Right atrium auricular region (tissue), 2 donors: Measurements from ENCODE around the gene FUT7. TPM values are rescaled to one million over a fixed set of nuclear protein-coding genes. Genes with fewer than 3 reads are reported as not detected.
"Not testable (repeated sequence)": the region's sequence is repeated elsewhere in the genome, so short reads cannot be mapped to it uniquely, and the experiment has no call there.

Experiments
- DNase-seq: peaks from one replicate; pipeline ENCODE4 v3.0.0-alpha.2; 2019; ENCODE audit warnings: low spot score
- H3K27ac ChIP-seq, 2 donors: fragments of 200-600 bp; sonication (generic); 1 replicate in 1 of 2; 2 replicates in 1 of 2; pipeline ENCODE4 v1.5.1; 2016 to 2019
- H3K27me3 ChIP-seq, 2 donors: fragments of 200-600 bp; sonication (generic); one replicate each; pipeline versions ENCODE4 v1.5.1 to v1.6.0; 2017 to 2019
- H3K36me3 ChIP-seq: fragments of 200-600 bp; sonication (generic); one replicate; pipeline ENCODE4 v1.5.1; 2016
- H3K4me1 ChIP-seq, 2 donors: fragments of 200-600 bp; sonication (generic); one replicate each; pipeline versions ENCODE4 v1.5.1 to v1.6.0; 2017 to 2019
- H3K4me3 ChIP-seq, 2 donors: fragments of 200-600 bp; sonication (generic); 1 replicate in 1 of 2; 2 replicates in 1 of 2; pipeline ENCODE4 v1.5.1; 2017 to 2019; ENCODE audit warnings: mild to moderate bottlenecking in 1 of 2, moderate library complexity in 1 of 2
- H3K9me3 ChIP-seq, 2 donors: fragments of 200-600 bp; sonication (generic); one replicate each; pipeline ENCODE4 v1.5.1; 2019
- total RNA-seq, 2 donors: library from RNA; depleted of rRNA; stranded (reverse); fragments of >200 nt; gene quantifications; one replicate each; pipeline ENCODE4 v1.1.0, GENCODE V29; 2016
- TF ChIP-seq, protein P1 (sequence below), 2 donors: fragments of 200-600 bp; sonication (generic); IDR thresholded peaks; one replicate each; pipeline ENCODE4 v1.5.1; 2019; ENCODE audit warnings: antibody characterized with exemption in 2 of 2

Gene FUT7
- total RNA-seq, 2 donors from 2014 or later, result 0.28 TPM; not detected in 1

DNA sequence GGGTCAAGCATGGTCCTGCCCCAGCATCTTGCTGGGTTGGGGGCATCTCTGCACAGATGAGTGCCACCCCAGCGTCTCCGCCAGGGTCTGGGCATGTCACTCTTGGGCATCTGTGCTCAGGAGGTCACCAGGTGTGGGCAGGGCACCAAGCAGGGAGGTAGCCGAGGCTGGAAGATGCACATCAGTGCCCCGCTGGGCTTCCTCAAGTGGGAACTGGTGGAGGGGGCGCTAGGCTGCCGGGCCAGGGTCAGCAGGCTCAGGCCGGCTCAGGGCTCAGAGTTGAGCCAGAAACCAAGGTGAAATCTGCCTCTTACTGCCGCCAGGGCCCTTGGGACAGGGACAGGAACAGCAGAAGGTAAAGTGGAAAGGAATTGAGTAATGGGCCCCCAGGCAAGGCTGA lies 4.0 kb upstream of the FUT7 start:
- H3K36me3 ChIP-seq, result peaks cover 23% of the 10 kb centered on the region
- H3K27me3 ChIP-seq, result no peaks in the 10 kb centered on the region
- DNase-seq, result no peak
- no peaks in the 10 kb centered on the region for H3K9me3 ChIP-seq
- TF ChIP-seq, protein P1, sequence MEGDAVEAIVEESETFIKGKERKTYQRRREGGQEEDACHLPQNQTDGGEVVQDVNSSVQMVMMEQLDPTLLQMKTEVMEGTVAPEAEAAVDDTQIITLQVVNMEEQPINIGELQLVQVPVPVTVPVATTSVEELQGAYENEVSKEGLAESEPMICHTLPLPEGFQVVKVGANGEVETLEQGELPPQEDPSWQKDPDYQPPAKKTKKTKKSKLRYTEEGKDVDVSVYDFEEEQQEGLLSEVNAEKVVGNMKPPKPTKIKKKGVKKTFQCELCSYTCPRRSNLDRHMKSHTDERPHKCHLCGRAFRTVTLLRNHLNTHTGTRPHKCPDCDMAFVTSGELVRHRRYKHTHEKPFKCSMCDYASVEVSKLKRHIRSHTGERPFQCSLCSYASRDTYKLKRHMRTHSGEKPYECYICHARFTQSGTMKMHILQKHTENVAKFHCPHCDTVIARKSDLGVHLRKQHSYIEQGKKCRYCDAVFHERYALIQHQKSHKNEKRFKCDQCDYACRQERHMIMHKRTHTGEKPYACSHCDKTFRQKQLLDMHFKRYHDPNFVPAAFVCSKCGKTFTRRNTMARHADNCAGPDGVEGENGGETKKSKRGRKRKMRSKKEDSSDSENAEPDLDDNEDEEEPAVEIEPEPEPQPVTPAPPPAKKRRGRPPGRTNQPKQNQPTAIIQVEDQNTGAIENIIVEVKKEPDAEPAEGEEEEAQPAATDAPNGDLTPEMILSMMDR (IDR thresholded peaks at IDR 0.05), result no peak
- H3K27ac ChIP-seq, result no peak overlapping the region
- H3K4me3 ChIP-seq, result no peak overlapping the region
- H3K4me1 ChIP-seq, result peaks cover 0 to 14% of the 10 kb centered on the region in 2 donors

GRCh38 chr9:137035507-137035834 lies 3.6 kb upstream of the FUT7 start:
- no peak for DNase-seq
- Histone ChIP-seq H3K27me3 (no peaks in the 10 kb centered on the region), H3K4me1 (peaks cover 0 to 14% of the 10 kb centered on the region in 2 donors), H3K9me3 (no peaks in the 10 kb centered on the region), H3K36me3 (peaks cover 19% of the 10 kb centered on the region), H3K27ac (no peak overlapping the region), H3K4me3 (no peak overlapping the region)
- TF ChIP-seq, protein P1 (IDR thresholded peaks at IDR 0.05), result peak; percentile 12 to 24

- Histone ChIP-seq H3K9me3 (no peaks in the 10 kb centered on the region), H3K27me3 (no peaks in the 10 kb centered on the region), H3K27ac (no peak overlapping the region), H3K36me3 (peaks cover 13% of the 10 kb centered on the region), H3K4me3 (no peak overlapping the region), H3K4me1 (peaks cover 0 to 14% of the 10 kb centered on the region in 2 donors)
- TF ChIP-seq, protein P1 (IDR thresholded peaks at IDR 0.05), result peak; percentile 90 to 96
- DNase-seq, result peak; percentile 83
Observed at GRCh38 chr9:137034709-137035506, 3.0 kb upstream of the FUT7 start.

- DNase-seq, result no peak
- H3K36me3 ChIP-seq, result peaks cover 6% of the 10 kb centered on the region
- TF ChIP-seq, protein P1 (IDR thresholded peaks at IDR 0.05), result no peak
- peaks cover 0 to 18% of the 10 kb centered on the region in 2 donors for H3K4me1 ChIP-seq
- H3K4me3 ChIP-seq, result peak overlapping the region in 1 of 2 donors; percentile 21
- H3K27ac ChIP-seq, result no peak overlapping the region
- H3K9me3 ChIP-seq, result no peaks in the 10 kb centered on the region
- no peaks in the 10 kb centered on the region for H3K27me3 ChIP-seq
Observed at GRCh38 chr9:137034039-137034708, 2.3 kb upstream of the FUT7 start.

DNA sequence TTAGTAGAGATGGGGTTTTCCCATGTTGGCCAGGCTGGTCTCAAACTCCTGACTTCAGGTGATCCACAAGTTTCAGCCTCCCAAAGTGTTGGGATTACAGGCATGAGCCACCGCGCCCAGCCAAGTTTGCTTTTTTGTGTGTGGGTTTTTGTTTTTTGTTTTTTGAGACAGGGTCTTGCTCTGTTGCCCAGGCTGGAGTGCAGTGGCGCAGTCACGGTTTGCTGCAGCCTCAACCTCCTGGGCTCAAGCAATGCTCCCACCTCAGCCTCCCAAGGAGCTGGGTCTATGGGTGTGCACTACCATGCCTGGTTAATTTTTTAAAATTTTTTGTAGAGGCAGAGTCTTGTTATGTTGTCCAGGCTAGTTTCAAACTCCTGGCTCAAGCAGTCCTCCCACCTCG lies 1.6 kb upstream of the FUT7 start:
- not testable (repeated sequence) for H3K27ac ChIP-seq, H3K9me3 ChIP-seq, H3K27me3 ChIP-seq, DNase-seq, H3K36me3 ChIP-seq
- Histone ChIP-seq H3K4me3 (peak overlapping the region in 1 of 2 donors; percentile 21), H3K4me1 (peaks cover 0 to 25% of the 10 kb centered on the region in 2 donors)

DNA sequence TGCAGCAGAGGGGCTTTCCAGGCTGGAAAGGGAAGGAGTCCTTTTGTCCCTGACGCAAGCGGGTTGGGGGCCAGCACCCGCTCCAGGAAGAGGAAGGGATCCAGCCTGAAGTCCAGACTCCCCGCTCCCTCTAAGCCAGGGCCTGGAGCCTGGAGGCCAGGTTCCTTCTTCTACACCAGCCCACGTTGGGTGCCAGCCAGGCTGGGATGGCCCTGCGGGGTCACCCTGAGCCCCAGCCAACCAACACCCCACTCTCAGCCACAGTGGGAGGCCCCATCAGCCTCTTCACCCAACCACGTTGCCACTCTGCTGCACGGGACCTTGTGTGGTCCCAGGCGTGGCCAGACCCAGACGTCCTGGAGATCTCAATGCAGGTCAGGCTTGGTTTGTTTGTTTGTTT lies 970 bp upstream of the FUT7 start:
- no peaks in the 10 kb centered on the region for H3K27me3 ChIP-seq
- DNase-seq, result peak; percentile 69
- H3K4me3 ChIP-seq, result peak overlapping the region in 1 of 2 donors; percentile 21
- no peak overlapping the region for H3K27ac ChIP-seq
- no peaks in the 10 kb centered on the region for H3K9me3 ChIP-seq
- no peaks in the 10 kb centered on the region for H3K36me3 ChIP-seq
- H3K4me1 ChIP-seq, result peaks cover 0 to 27% of the 10 kb centered on the region in 2 donors
- TF ChIP-seq, protein P1 (IDR thresholded peaks at IDR 0.05), result no peak
